Thyroid gland (tissue), 4 donors: ENCODE measurements around the gene TAS2R20.

ENCODE experiments used
- CTCF ChIP-seq, 6 experiments: fragments of 200-600 bp in 3 of 6; fragments of 450-650 bp in 3 of 6; sonication (generic) in 3 of 6; IDR thresholded peaks; one replicate each; pipeline ENCODE4 v1.5.1; 2016 to 2019; ENCODE audit warnings: antibody characterized with exemption in 6 of 6, mild to moderate bottlenecking in 2 of 6, inconsistent platforms in 1 of 6, moderate library complexity in 1 of 6
- POLR2A ChIP-seq, 2 donors: fragments of 450-650 bp; IDR thresholded peaks; one replicate each; pipeline ENCODE4 v1.6.1; 2017; ENCODE audit warnings: antibody characterized with exemption in 2 of 2, mild to moderate bottlenecking in 2 of 2, moderate library complexity in 1 of 2

DNA sequence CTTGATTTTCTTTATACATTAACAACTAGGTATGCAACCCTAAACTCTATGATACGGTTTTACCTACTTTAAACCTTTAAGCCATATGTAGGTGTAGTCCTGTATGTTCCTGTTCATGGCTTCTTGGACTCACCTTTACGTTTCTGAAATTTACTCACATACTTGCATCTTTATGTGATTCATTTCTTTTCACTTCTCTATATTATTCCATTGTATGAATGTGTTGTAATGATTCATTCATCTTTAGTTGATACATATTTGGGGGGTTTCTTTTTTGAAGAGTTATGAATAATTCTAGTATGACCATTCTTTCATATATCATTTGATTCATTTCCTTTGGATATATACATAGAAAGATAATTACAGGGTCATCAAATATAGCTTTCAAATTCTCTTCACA lies 9.0 kb downstream of the TAS2R20 start:
- TF ChIP-seq CTCF (IDR thresholded peaks at IDR 0.05) (no peak), POLR2A (IDR thresholded peaks at IDR 0.05) (no peak)
